HEK293 (cell line): Measurements from ENCODE around the gene PARD3B.

Experiments
- CTCF ChIA-PET: fragments of 350-600 bp; formaldehyde crosslinking; extraction: SDS; loops from one replicate; lab custom pipeline; 2021; ENCODE audit warnings: antibody characterized with exemption; lab: Yijun Ruan, JAX
- POLR2A ChIA-PET: fragments of 300-600 bp; formaldehyde crosslinking; extraction: SDS; loops from one replicate; lab custom pipeline; 2020; ENCODE audit warnings: antibody characterized with exemption, inconsistent platforms; lab: Yijun Ruan, JAX
- H3K27ac ChIP-seq: fragments of 200-500 bp; sonication (Bioruptor generic); 2 replicates; pipeline ENCODE4 v1.5.1; 2014; ENCODE audit warnings: low read depth, low read length, control low read depth, inconsistent platforms; ENCODE audit errors: extremely low read depth
- H3K36me3 ChIP-seq, 2 experiments: fragments of 200-500 bp in 1 of 2; sonication (Bioruptor generic) in 1 of 2; 1 replicate in 1 of 2; 2 replicates in 1 of 2; pipeline ENCODE4 v1.5.1; 2014 to 2017; ENCODE audit warnings: inconsistent platforms in 2 of 2, low read length in 2 of 2; ENCODE audit not compliant: control insufficient read depth in 2 of 2, insufficient read depth in 1 of 2
- H3K4me1 ChIP-seq: fragments of 200-500 bp; sonication (Bioruptor generic); 2 replicates; pipeline ENCODE4 v1.5.1; 2014; ENCODE audit warnings: mild to moderate bottlenecking, low read length, inconsistent platforms; ENCODE audit not compliant: control insufficient read depth, insufficient read depth
- H3K4me3 ChIP-seq: 2 replicates; pipeline ENCODE4 v1.5.1; 2011; ENCODE audit warnings: low read depth, mild to moderate bottlenecking, control low read depth, low read length, moderate library complexity
- H3K9me3 ChIP-seq: fragments of 200-500 bp; sonication (Bioruptor generic); 2 replicates; pipeline ENCODE4 v1.5.1; 2014; ENCODE audit warnings: low read depth, low read length, inconsistent platforms; ENCODE audit not compliant: control insufficient read depth, insufficient read depth
- GLIS1 ChIP-seq: fragments of 450-650 bp; formaldehyde crosslinking; IDR thresholded peaks from 2 replicates; pipeline ENCODE4 v1.5.1; 2016; ENCODE audit warnings: missing biosample characterization, missing genetic modification characterization
- HOXC10 ChIP-seq: sonication (generic); formaldehyde crosslinking; IDR thresholded peaks from 2 replicates; pipeline ENCODE4 v1.8.1; 2023; ENCODE audit warnings: mild to moderate bottlenecking, missing genetic modification reagents
- HOXD13 ChIP-seq: sonication (generic); formaldehyde crosslinking; IDR thresholded peaks from 2 replicates; pipeline ENCODE4 v1.8.0; 2022; ENCODE audit warnings: missing genetic modification reagents, borderline replicate concordance
- KLF9 ChIP-seq: fragments of 450-650 bp; formaldehyde crosslinking; IDR thresholded peaks from 2 replicates; pipeline ENCODE4 v1.5.1; 2016; ENCODE audit warnings: missing biosample characterization, missing genetic modification characterization, low read depth
- OSR2 ChIP-seq: fragments of 450-650 bp; formaldehyde crosslinking; IDR thresholded peaks from 2 replicates; pipeline ENCODE4 v1.5.1; 2016; ENCODE audit warnings: missing biosample characterization, missing genetic modification characterization
- ZFP3 ChIP-seq: fragments of 450-650 bp; formaldehyde crosslinking; IDR thresholded peaks from 2 replicates; pipeline ENCODE4 v1.5.1; 2016; ENCODE audit warnings: low read depth, missing biosample characterization, missing genetic modification characterization
- ZNF10 ChIP-seq: fragments of 450-650 bp; formaldehyde crosslinking; IDR thresholded peaks from 2 replicates; pipeline ENCODE4 v1.5.1; 2017; ENCODE audit warnings: missing biosample characterization, missing genetic modification characterization
- ZNF133 ChIP-seq: fragments of 450-650 bp; formaldehyde crosslinking; IDR thresholded peaks from 2 replicates; pipeline ENCODE4 v1.5.1; 2016; ENCODE audit warnings: missing biosample characterization, missing genetic modification characterization
- ZNF155 ChIP-seq: fragments of 450-650 bp; formaldehyde crosslinking; IDR thresholded peaks from 2 replicates; pipeline ENCODE4 v1.5.1; 2016; ENCODE audit warnings: missing biosample characterization, missing genetic modification characterization
- ZNF248 ChIP-seq: fragments of 450-650 bp; formaldehyde crosslinking; IDR thresholded peaks from 2 replicates; pipeline ENCODE4 v1.5.1; 2017; ENCODE audit warnings: missing biosample characterization, missing genetic modification characterization
- ZNF311 ChIP-seq: fragments of 450-650 bp; formaldehyde crosslinking; IDR thresholded peaks from 2 replicates; pipeline ENCODE4 v1.5.1; 2017; ENCODE audit warnings: missing biosample characterization, missing genetic modification characterization, borderline replicate concordance
- ZNF324 ChIP-seq: fragments of 450-650 bp; formaldehyde crosslinking; IDR thresholded peaks from 2 replicates; pipeline ENCODE4 v1.5.1; 2016; ENCODE audit warnings: missing biosample characterization, missing genetic modification characterization
- ZNF473 ChIP-seq: fragments of 450-650 bp; formaldehyde crosslinking; IDR thresholded peaks from 2 replicates; pipeline ENCODE4 v1.5.1; 2017; ENCODE audit warnings: missing biosample characterization, missing genetic modification characterization
- ZNF530 ChIP-seq: fragments of 450-650 bp; formaldehyde crosslinking; IDR thresholded peaks from 2 replicates; pipeline ENCODE4 v1.5.1; 2016; ENCODE audit warnings: low read depth, missing biosample characterization, missing genetic modification characterization
- ZNF677 ChIP-seq: fragments of 450-650 bp; IDR thresholded peaks from 2 replicates; pipeline ENCODE4 v1.5.0; 2018; ENCODE audit warnings: missing biosample characterization, mild to moderate bottlenecking, missing genetic modification characterization, moderate library complexity
- ZNF768 ChIP-seq: fragments of 450-650 bp; formaldehyde crosslinking; IDR thresholded peaks from 2 replicates; pipeline ENCODE4 v1.5.1; 2018; ENCODE audit warnings: missing biosample characterization, mild to moderate bottlenecking, missing genetic modification characterization
- ZSCAN23 ChIP-seq: fragments of 450-650 bp; formaldehyde crosslinking; IDR thresholded peaks from 2 replicates; pipeline ENCODE4 v1.5.1; 2016; ENCODE audit warnings: missing biosample characterization, missing genetic modification characterization
- TF ChIP-seq, protein P1 (sequence below): fragments of 450-650 bp; formaldehyde crosslinking; IDR thresholded peaks from 2 replicates; pipeline ENCODE4 v1.5.1; 2017; ENCODE audit warnings: missing biosample characterization, missing genetic modification characterization
- TF ChIP-seq, protein P2 (sequence below): fragments of 450-650 bp; formaldehyde crosslinking; IDR thresholded peaks from 2 replicates; pipeline ENCODE4 v1.5.1; 2016; ENCODE audit warnings: missing biosample characterization, missing genetic modification characterization, borderline replicate concordance
- TF ChIP-seq, protein P3 (sequence below): fragments of 450-650 bp; formaldehyde crosslinking; conservative IDR thresholded peaks from 2 replicates; pipeline ENCODE4 v1.5.1; 2016; ENCODE audit warnings: low read depth, missing biosample characterization, missing genetic modification characterization
- TF ChIP-seq, protein P4 (sequence below): fragments of 450-650 bp; formaldehyde crosslinking; IDR thresholded peaks from 2 replicates; pipeline ENCODE4 v1.5.1; 2016; ENCODE audit warnings: missing biosample characterization, missing genetic modification characterization
- TF ChIP-seq, protein P5 (sequence below): fragments of 450-650 bp; formaldehyde crosslinking; IDR thresholded peaks from 2 replicates; pipeline ENCODE4 v1.5.1; 2017; ENCODE audit warnings: missing biosample characterization, missing genetic modification characterization

Gene PARD3B

DNA sequence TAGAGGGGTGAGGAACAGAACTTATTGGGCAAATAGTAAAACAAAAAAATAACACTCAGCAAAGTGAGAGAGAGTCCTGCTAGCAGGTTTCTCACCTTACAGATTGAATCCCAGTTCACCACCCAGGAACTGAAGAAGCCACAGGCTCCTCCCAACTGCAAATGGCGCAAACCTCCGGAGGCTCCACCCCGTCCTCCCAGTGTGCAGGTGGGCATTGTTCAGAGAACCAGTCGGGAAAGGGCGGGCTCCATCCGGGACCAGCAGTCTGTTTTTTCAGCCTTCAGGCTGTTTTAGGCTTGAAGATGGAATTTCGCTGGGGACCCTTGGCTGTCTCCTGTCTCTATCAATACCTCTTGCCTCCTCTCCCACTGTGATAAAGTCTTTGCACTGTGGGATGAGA lies 317.5 kb downstream of the PARD3B start (continued):
- TF ChIP-seq, protein P1, sequence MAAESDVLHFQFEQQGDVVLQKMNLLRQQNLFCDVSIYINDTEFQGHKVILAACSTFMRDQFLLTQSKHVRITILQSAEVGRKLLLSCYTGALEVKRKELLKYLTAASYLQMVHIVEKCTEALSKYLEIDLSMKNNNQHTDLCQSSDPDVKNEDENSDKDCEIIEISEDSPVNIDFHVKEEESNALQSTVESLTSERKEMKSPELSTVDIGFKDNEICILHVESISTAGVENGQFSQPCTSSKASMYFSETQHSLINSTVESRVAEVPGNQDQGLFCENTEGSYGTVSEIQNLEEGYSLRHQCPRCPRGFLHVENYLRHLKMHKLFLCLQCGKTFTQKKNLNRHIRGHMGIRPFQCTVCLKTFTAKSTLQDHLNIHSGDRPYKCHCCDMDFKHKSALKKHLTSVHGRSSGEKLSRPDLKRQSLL (tag by site-specific recombination), result no peak
- TF ChIP-seq, protein P2, sequence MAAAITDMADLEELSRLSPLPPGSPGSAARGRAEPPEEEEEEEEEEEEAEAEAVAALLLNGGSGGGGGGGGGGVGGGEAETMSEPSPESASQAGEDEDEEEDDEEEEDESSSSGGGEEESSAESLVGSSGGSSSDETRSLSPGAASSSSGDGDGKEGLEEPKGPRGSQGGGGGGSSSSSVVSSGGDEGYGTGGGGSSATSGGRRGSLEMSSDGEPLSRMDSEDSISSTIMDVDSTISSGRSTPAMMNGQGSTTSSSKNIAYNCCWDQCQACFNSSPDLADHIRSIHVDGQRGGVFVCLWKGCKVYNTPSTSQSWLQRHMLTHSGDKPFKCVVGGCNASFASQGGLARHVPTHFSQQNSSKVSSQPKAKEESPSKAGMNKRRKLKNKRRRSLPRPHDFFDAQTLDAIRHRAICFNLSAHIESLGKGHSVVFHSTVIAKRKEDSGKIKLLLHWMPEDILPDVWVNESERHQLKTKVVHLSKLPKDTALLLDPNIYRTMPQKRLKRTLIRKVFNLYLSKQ, result no peak
- TF ChIP-seq ZNF473, result no peak

DNA sequence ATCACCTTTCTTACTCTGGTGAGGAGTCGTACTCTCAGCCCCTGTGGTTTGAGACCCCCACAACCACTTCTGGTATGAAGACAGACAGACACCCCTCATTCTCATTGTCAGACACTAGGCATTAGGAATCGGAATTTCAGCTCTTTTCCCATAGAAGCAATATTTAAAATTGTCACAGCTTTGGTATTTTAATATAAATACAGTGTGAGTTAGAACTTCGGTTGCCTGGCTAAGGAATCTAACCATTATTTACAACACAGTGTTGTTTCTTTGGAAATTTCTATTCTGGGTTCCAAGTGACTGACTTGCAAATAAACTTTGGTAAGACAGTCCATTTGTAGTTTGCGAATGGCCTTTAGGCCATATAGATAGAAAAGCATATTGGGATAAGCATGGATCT lies 318.1 kb downstream of the PARD3B start:
- no peak overlapping the region for H3K4me3 ChIP-seq
- H3K27ac ChIP-seq, result no peak overlapping the region
- ChIA-PET POLR2A (no interaction called here), CTCF (interaction anchor here (0.7 kb wide), 1 partner anchor 9 kb away, joined by 3 read pairs; no protein-coding TSS in a partner anchor)
- no peaks in the 10 kb centered on the region for H3K4me1 ChIP-seq
- H3K36me3 ChIP-seq, result no peaks in the 10 kb centered on the region
- no peaks in the 10 kb centered on the region for H3K9me3 ChIP-seq
- TF ChIP-seq ZNF677 (no peak), KLF9 (tag by site-specific recombination) (no peak), HOXC10 (CRISPR knock-in tag) (no peak), ZFP3 (tag by site-specific recombination) (no peak), ZNF155 (tag by site-specific recombination) (no peak), ZNF248 (tag by site-specific recombination) (no peak), OSR2 (tag by site-specific recombination) (no peak), ZNF10 (tag by site-specific recombination) (no peak), ZNF324 (tag by site-specific recombination) (no peak), ZNF530 (tag by site-specific recombination) (no peak), ZNF768 (tag by site-specific recombination) (no peak), ZSCAN23 (tag by site-specific recombination) (no peak), HOXD13 (CRISPR knock-in tag) (no peak), GLIS1 (tag by site-specific recombination) (no peak), ZNF133 (no peak), ZNF311 (tag by site-specific recombination) (no peak)
- TF ChIP-seq, protein P3, sequence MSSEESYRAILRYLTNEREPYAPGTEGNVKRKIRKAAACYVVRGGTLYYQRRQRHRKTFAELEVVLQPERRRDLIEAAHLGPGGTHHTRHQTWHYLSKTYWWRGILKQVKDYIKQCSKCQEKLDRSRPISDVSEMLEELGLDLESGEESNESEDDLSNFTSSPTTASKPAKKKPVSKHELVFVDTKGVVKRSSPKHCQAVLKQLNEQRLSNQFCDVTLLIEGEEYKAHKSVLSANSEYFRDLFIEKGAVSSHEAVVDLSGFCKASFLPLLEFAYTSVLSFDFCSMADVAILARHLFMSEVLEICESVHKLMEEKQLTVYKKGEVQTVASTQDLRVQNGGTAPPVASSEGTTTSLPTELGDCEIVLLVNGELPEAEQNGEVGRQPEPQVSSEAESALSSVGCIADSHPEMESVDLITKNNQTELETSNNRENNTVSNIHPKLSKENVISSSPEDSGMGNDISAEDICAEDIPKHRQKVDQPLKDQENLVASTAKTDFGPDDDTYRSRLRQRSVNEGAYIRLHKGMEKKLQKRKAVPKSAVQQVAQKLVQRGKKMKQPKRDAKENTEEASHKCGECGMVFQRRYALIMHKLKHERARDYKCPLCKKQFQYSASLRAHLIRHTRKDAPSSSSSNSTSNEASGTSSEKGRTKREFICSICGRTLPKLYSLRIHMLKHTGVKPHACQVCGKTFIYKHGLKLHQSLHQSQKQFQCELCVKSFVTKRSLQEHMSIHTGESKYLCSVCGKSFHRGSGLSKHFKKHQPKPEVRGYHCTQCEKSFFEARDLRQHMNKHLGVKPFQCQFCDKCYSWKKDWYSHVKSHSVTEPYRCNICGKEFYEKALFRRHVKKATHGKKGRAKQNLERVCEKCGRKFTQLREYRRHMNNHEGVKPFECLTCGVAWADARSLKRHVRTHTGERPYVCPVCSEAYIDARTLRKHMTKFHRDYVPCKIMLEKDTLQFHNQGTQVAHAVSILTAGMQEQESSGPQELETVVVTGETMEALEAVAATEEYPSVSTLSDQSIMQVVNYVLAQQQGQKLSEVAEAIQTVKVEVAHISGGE (tag by site-specific recombination), result no peak
- TF ChIP-seq, protein P4, sequence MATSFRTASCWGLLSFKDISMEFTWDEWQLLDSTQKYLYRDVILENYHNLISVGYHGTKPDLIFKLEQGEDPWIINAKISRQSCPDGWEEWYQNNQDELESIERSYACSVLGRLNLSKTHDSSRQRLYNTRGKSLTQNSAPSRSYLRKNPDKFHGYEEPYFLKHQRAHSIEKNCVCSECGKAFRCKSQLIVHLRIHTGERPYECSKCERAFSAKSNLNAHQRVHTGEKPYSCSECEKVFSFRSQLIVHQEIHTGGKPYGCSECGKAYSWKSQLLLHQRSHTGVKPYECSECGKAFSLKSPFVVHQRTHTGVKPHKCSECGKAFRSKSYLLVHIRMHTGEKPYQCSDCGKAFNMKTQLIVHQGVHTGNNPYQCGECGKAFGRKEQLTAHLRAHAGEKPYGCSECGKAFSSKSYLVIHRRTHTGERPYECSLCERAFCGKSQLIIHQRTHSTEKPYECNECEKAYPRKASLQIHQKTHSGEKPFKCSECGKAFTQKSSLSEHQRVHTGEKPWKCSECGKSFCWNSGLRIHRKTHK (tag by site-specific recombination), result no peak
- TF ChIP-seq, protein P5, sequence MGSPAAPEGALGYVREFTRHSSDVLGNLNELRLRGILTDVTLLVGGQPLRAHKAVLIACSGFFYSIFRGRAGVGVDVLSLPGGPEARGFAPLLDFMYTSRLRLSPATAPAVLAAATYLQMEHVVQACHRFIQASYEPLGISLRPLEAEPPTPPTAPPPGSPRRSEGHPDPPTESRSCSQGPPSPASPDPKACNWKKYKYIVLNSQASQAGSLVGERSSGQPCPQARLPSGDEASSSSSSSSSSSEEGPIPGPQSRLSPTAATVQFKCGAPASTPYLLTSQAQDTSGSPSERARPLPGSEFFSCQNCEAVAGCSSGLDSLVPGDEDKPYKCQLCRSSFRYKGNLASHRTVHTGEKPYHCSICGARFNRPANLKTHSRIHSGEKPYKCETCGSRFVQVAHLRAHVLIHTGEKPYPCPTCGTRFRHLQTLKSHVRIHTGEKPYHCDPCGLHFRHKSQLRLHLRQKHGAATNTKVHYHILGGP (tag by site-specific recombination), result no peak
